Mammary epithelial cell (primary cell): ENCODE results near the gene UPF2.

ENCODE experiments used
- CTCF ChIP-seq, 2 donors: IDR thresholded peaks in 1 of 2; conservative IDR thresholded peaks in 1 of 2; 2 replicates each; pipeline ENCODE4 v1.5.1; 2011 to 2012; ENCODE audit warnings: inconsistent platforms in 2 of 2, low read length in 2 of 2, mild to moderate bottlenecking in 2 of 2, control low read depth in 1 of 2, low read depth in 1 of 2; ENCODE audit not compliant: insufficient read depth in 1 of 2; ENCODE audit errors: extremely low read depth in 1 of 2
- EZH2 ChIP-seq: IDR thresholded peaks from 2 replicates; pipeline ENCODE4 v1.6.1; 2012; ENCODE audit warnings: low read length, inconsistent platforms, borderline replicate concordance

- TF ChIP-seq CTCF (conservative IDR thresholded peaks at IDR 0.05 in 1 of 2, IDR thresholded peaks at IDR 0.05 in 1 of 2; ENCODE audit: extremely low read depth in 1 of 2, insufficient read depth in 1 of 2, low read depth in 1 of 2, low read length in 2 of 2) (no peak), EZH2 (no peak)
These were observed 35.1 kb upstream of the UPF2 start for GRCh38 chr10:12077580-12078180.
